Activated CD4-positive, alpha-beta T cell treated with anti-CD3 and anti-CD28 coated beads, Interleukin-10, Interleukin-2, amounts not matched to agents 100 ng/mL and 50 ng/mL, durations not matched to agents 16 hours and 8 hours (primary cell): ENCODE results near the gene MXRA7.
"Not testable (repeated sequence)": the region's sequence is repeated elsewhere in the genome, so short reads cannot be mapped to it uniquely, and the experiment has no call there.

Experiments used
- DNase-seq: peaks from one replicate; pipeline ENCODE4 v3.0.0-alpha.2; 2020

Gene MXRA7

GRCh38 chr17:76714822-76715495 lies 4.2 kb upstream of the MXRA7 start:
- DNase-seq: peak; percentile 73

GRCh38 chr17:76714336-76714735 lies 3.6 kb upstream of the MXRA7 start:
- DNase-seq: no peak

DNA sequence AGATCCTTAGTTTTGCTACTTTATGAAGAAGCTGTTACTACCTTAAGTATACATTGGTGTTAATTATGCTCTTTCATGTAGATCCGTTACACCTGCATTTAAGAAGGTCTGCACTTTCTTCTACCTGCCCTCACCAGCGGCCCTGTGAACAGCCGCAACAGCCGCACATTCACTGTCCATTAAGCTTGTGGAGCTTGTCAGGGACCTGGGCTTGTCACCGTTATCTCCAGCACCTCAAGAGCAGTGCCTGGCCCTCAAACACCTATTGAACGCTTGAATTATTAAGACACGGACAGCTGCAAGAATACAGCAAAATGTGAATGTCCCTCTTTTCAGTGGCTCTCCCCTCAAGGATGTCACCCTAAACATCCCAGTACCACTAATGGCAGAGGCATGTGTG lies 3.0 kb upstream of the MXRA7 start:
- no peak for DNase-seq

DNA sequence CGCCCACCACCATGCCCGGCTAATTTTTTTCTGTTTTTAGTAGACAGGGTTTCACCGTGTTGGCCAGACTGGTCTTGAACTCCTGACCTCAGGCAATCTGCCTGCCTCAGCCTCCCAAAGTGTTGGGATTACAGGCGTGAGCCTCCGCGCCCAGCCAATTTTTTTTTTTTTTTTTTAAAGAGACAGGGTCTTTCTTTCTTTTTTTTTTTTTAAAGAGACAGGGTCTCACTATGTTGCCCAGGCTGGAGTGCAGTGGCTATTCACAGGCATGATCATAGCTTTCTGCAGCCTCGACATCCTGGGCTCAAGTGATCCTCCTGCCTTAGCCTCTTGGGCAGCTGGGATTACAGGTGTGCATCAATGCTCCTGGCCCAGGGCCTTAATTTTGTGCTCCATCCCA lies 1.6 kb upstream of the MXRA7 start:
- DNase-seq: not testable (repeated sequence)

DNA sequence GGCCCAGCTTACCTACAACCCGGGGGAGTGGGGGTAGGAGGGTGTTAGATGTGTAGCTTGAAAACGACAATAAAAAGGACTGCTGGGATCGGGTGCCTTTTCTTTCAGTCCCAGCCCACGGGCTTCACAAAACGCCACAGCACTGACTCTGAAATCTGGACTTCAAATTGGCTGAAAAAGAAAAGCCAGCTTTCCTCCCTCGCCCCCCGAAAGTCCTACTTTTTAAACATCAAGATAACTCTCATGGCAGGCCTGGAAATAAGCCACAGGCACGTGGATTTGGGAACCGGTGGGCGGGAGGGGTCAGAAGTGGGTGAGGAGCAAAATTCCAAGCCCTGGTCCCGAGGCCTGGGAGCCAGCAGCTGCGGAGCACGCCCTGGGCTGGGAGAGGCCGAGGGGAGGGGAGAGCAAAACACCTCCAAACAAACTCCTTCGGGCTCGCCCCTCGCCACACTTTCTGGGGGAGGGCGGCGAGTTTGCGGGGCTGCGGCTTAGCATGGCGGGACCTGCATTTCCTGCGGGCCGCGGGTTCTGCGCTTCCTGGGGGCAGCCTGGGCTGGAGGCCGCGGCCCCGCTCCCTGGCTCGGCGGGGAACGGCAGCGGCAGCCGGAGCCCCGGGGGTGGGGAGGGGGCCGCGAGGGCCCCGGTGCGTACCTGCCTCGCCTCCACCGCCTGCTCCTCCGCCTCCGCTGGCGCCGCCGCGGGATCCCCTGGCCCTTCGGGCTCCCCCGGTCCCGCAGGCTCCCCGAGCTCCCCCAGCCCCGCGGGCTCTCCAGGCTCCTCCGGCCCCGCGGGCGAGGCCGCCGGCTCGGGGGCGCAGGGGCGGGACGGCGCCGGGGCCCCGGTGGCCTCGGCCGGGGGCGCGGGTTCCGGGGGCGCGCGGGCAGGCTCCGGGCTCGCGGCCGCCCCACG lies 558 bp downstream of the MXRA7 start:
- DNase-seq: not testable (repeated sequence)

- no peak for DNase-seq
Observed at GRCh38 chr17:76709077-76709950, 1.5 kb downstream of the MXRA7 start.

GRCh38 chr17:76707985-76708807 lies 2.6 kb downstream of the MXRA7 start:
- DNase-seq: no peak

DNA sequence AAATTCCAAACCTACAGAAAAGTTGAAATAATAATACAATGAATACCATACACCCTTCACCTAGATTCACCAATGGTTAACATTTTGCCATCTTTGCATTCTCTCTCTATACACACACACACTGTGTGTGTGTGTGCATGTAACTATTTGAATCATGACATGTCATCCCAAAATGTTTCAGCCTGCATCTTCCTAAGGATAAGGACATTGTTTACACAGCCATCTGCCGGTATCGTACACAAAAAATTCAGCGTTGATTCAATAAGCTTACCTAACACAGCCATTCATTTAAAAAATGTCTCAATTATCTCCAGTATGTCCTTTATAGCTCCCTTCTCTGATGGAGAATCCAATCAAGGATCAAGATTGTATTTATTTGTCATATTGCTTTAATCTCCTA lies 3.9 kb downstream of the MXRA7 start:
- no peak for DNase-seq

GRCh38 chr17:76704805-76705204 lies 6.0 kb downstream of the MXRA7 start:
- no peak for DNase-seq

- DNase-seq: no peak
Observed at GRCh38 chr17:76702941-76703637, 7.7 kb downstream of the MXRA7 start.

- DNase-seq: no peak
Observed at GRCh38 chr17:76702076-76702475, 8.7 kb downstream of the MXRA7 start.

GRCh38 chr17:76701471-76701967 lies 9.2 kb downstream of the MXRA7 start:
- no peak for DNase-seq

GRCh38 chr17:76700617-76701470 lies 9.9 kb downstream of the MXRA7 start:
- no peak for DNase-seq

GRCh38 chr17:76700270-76700616 lies 10.5 kb downstream of the MXRA7 start:
- DNase-seq: no peak

GRCh38 chr17:76698466-76698977 lies 12.2 kb downstream of the MXRA7 start:
- DNase-seq: not testable (repeated sequence)

DNA sequence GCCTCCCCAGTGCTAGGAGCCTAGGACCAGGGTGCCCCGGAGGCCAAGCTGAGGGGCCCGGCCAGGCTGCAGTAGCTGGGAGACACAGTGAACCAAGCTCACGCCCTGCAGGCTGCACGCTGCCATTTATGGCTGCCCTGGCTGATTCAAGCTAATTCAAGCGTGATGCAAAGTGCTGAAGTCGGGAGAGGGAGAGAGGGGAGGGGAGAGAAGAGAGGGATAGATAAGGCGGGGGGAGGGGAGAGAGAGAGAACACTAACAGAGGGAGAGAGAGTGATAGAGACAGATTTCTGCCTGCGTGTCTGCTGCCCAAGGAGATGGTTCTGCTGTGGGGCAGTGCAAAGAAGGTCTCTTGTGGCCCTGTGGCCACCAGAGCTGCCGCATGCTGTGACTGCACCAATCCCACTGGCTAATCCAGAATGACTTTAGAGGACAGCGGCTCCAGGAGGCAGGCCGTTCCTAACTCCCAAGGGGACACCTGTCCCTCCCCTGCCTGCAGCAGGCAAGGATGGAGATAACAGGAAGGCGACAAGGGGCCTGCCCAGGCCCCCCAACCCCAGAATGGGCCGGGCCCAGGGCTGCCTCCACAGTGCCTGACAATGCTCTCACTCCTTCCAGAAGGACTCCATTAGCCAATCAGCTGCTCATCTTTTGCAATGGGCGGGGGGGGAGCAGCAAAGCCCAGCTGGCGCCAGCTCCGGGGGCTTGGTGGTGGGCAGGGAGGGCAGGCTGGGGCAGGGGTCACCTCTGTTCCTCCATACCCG lies 12.9 kb downstream of the MXRA7 start:
- no peak for DNase-seq

- no peak for DNase-seq
Observed at GRCh38 chr17:76696763-76697701, 13.7 kb downstream of the MXRA7 start.
